SIG-M5 treated with dmso at 0.1 percent for 504 hours (cell line): ENCODE measurements around the gene LCTL.

Source experiments
- DNase-seq: peaks from one replicate; lab custom pipeline; 2025; ENCODE audit not compliant: unreplicated experiment; lab: John Stamatoyannopoulos, UW

Gene LCTL

GRCh38 chr15:66565141-66565641 lies 607 bp downstream of the LCTL start:
- no peak for DNase-seq

GRCh38 chr15:66564136-66565041 lies 1.4 kb downstream of the LCTL start:
- DNase-seq: no peak

- no peak for DNase-seq
Measured at GRCh38 chr15:66563566-66564110, 2.2 kb downstream of the LCTL start.

- DNase-seq: no peak
Measured at GRCh38 chr15:66563126-66563525, 2.7 kb downstream of the LCTL start.

GRCh38 chr15:66560856-66561525 lies 4.8 kb downstream of the LCTL start:
- DNase-seq: no peak

GRCh38 chr15:66558271-66558670 lies 7.5 kb downstream of the LCTL start:
- DNase-seq: no peak

GRCh38 chr15:66555685-66556084 lies 10.1 kb downstream of the LCTL start:
- no peak for DNase-seq

- no peak for DNase-seq
Measured at GRCh38 chr15:66545255-66545654, 20.5 kb downstream of the LCTL start.

- DNase-seq: no peak
Measured at GRCh38 chr15:66542896-66543295, 22.9 kb downstream of the LCTL start.

- DNase-seq: no peak
Measured at GRCh38 chr15:66535056-66535455, 30.7 kb downstream of the LCTL start.

GRCh38 chr15:66524838-66525237 lies 41.0 kb downstream of the LCTL start:
- DNase-seq: no peak

GRCh38 chr15:66523926-66524325 lies 41.9 kb downstream of the LCTL start:
- DNase-seq: no peak

- DNase-seq: no peak
Measured at GRCh38 chr15:66515901-66516322, 49.9 kb downstream of the LCTL start.

- DNase-seq: no peak
Measured at GRCh38 chr15:66514586-66514985, 51.2 kb downstream of the LCTL start.

GRCh38 chr15:66508293-66508883 lies 57.4 kb downstream of the LCTL start:
- no peak for DNase-seq

- no peak for DNase-seq
Measured at GRCh38 chr15:66505818-66506217, 60.0 kb downstream of the LCTL start.

GRCh38 chr15:66505430-66505811 lies 60.4 kb downstream of the LCTL start:
- DNase-seq: no peak

- peak; percentile 80 for DNase-seq
Measured at GRCh38 chr15:66504563-66505429, 61.0 kb downstream of the LCTL start, which contains the start of the genes RPL4 and ZWILCH. Gene RPL4 (minus strand): TSS chr15:66504855. CDS start chr15:66504790, 65 bp downstream. Gene ZWILCH (plus strand): TSS chr15:66505326. CDS start chr15:66505339, 13 bp downstream.

GRCh38 chr15:66503780-66504562 lies 61.8 kb downstream of the LCTL start:
- no peak for DNase-seq
